Type B pancreatic cell (in vitro differentiated cells): Measurements from ENCODE around the gene TAF5. TPM values are rescaled to one million over a fixed set of nuclear protein-coding genes. Genes with fewer than 3 reads are reported as not detected.
A peak's percentile ranks its signal among the peaks of the same experiment; 100 is the strongest.

Experiments used
- DNase-seq: peaks from one replicate; pipeline ENCODE4 v3.0.0; 2021; ENCODE audit warnings: mixed read lengths; ENCODE audit not compliant: unreplicated experiment; ENCODE audit errors: extremely low spot score
- H3K27ac Mint-ChIP-seq: 2 replicates; pipeline ENCODE4 v1.8.0; 2021; ENCODE audit warnings: mild to moderate bottlenecking, mixed read lengths
- H3K27me3 Mint-ChIP-seq: 2 replicates; pipeline ENCODE4 v1.8.0; 2021; ENCODE audit warnings: mixed read lengths
- H3K36me3 Mint-ChIP-seq: 2 replicates; pipeline ENCODE4 v1.8.0; 2021; ENCODE audit warnings: mixed read lengths
- H3K4me1 Mint-ChIP-seq: one replicate; pipeline ENCODE4 v1.8.0; 2021; ENCODE audit warnings: mixed read lengths; ENCODE audit not compliant: unreplicated experiment
- H3K4me3 Mint-ChIP-seq: 2 replicates; pipeline ENCODE4 v1.8.0; 2021; ENCODE audit warnings: mild to moderate bottlenecking, mixed read lengths
- H3K9me3 Mint-ChIP-seq: 2 replicates; pipeline ENCODE4 v1.8.0; 2021; ENCODE audit warnings: mixed read lengths
- CTCF ChIP-seq: fragments of 200-600 bp; sonication (generic); conservative IDR thresholded peaks from 2 replicates; pipeline ENCODE4 v1.5.0; 2021; ENCODE audit warnings: antibody characterized with exemption, mild to moderate bottlenecking
- microRNA-seq: library from miRNA; unstranded; fragments of <30 nt; microRNA quantifications from one replicate; pipeline ENCODE4, GENCODE V29; 2020
- total RNA-seq: library from RNA; stranded (reverse); gene quantifications from 2 replicates; pipeline ENCODE4 v1.2.1, GENCODE V29; 2021; ENCODE audit warnings: low replicate concordance

Gene TAF5
- total RNA-seq, 1 donor from 2014 or later: 10.0 TPM

- DNase-seq: no peak
- no peak for TF ChIP-seq CTCF
Measured at GRCh38 chr10:103428989-103429643, 61.3 kb downstream of the TAF5 start.

GRCh38 chr10:103429647-103430046, 61.9 kb downstream of the TAF5 start:
- Mint-ChIP-seq H3K4me1 (no peaks in the 10 kb centered on the region), H3K27me3 (no peaks in the 10 kb centered on the region), H3K36me3 (peaks cover 23% of the 10 kb centered on the region), H3K9me3 (no peaks in the 10 kb centered on the region), H3K27ac (no peak overlapping the region), H3K4me3 (no peak overlapping the region)
- no peak for TF ChIP-seq CTCF
- DNase-seq: no peak

More at GRCh38 chr10:103428989-103429643, 61.3 kb downstream of the TAF5 start:
- no peaks in the 10 kb centered on the region for H3K9me3 Mint-ChIP-seq
- H3K27ac Mint-ChIP-seq: no peak overlapping the region
- H3K4me3 Mint-ChIP-seq: no peak overlapping the region
- H3K27me3 Mint-ChIP-seq: no peaks in the 10 kb centered on the region
- no peaks in the 10 kb centered on the region for H3K4me1 Mint-ChIP-seq
- peaks cover 28% of the 10 kb centered on the region for H3K36me3 Mint-ChIP-seq

- no peak for DNase-seq
- peaks cover 26% of the 10 kb centered on the region for H3K36me3 Mint-ChIP-seq
- H3K27ac Mint-ChIP-seq: no peak overlapping the region
- no peaks in the 10 kb centered on the region for H3K27me3 Mint-ChIP-seq
- H3K4me1 Mint-ChIP-seq: no peaks in the 10 kb centered on the region
- TF ChIP-seq CTCF: no peak
- no peak overlapping the region for H3K4me3 Mint-ChIP-seq
- no peaks in the 10 kb centered on the region for H3K9me3 Mint-ChIP-seq
Measured at GRCh38 chr10:103431902-103432301, 64.1 kb downstream of the TAF5 start.

- Mint-ChIP-seq H3K9me3 (no peaks in the 10 kb centered on the region), H3K27me3 (no peaks in the 10 kb centered on the region), H3K36me3 (peaks cover 37% of the 10 kb centered on the region), H3K4me3 (no peak overlapping the region), H3K4me1 (no peaks in the 10 kb centered on the region), H3K27ac (no peak overlapping the region)
- no peak for TF ChIP-seq CTCF
- DNase-seq: no peak
Measured at GRCh38 chr10:103433858-103434257, 66.1 kb downstream of the TAF5 start.

Small RNAs within 50 kb of the gene (microRNA-seq; reads per million reads assigned to microRNA genes)
- gene MIR1307: 2,814 reads per million, percentile 88 among the genes with 10 or more reads in this experiment

Other genes starting within 250 kb of the TAF5 start
- gene NT5C2, start 174.7 kb upstream of the TAF5 start, total RNA-seq: 96.5 and 122 TPM in 2 replicates
- gene RPEL1, start 122.1 kb upstream of the TAF5 start, total RNA-seq: not detected in 2 replicates
- 9.4 and 38.0 TPM in 2 replicates for gene INA, start 90.8 kb upstream of the TAF5 start, total RNA-seq
- 9.0 and 14.5 TPM in 2 replicates for gene PCGF6, start 16.8 kb upstream of the TAF5 start, total RNA-seq
- 300 and 424 TPM in 2 replicates for gene ATP5MK, start 28.5 kb downstream of the TAF5 start, total RNA-seq
- 46.3 and 53.2 TPM in 2 replicates for gene PDCD11, start 28.6 kb downstream of the TAF5 start, total RNA-seq
- 3.5 and 27.8 TPM in 2 replicates for gene CALHM2, start 84.4 kb downstream of the TAF5 start, total RNA-seq
- gene CALHM1, start 90.9 kb downstream of the TAF5 start, total RNA-seq: 0.17 TPM in 1 of 2 replicates, not detected in the other
- gene CALHM3, start 111.3 kb downstream of the TAF5 start, total RNA-seq: 3.3 and 20.3 TPM in 2 replicates
- 38.3 and 102 TPM in 2 replicates for gene NEURL1, start 125.7 kb downstream of the TAF5 start, total RNA-seq